HG02981 (cell line): Measurements from ENCODE around the gene RANBP9.

Source experiments
- ATAC-seq: cut with Tn5 transposase; IDR thresholded peaks from one replicate; pipeline ENCODE4 v1.9.1; 2021; ENCODE audit warnings: mild to moderate bottlenecking, moderate library complexity; ENCODE audit not compliant: unreplicated experiment

The RANBP9 gene

GRCh38 chr6:13572240-13572639 is 139.4 kb downstream of the RANBP9 start:
- no peak for ATAC-seq
